ENCODE results near the gene HARS2. TPM values are rescaled to one million over a fixed set of nuclear protein-coding genes. Genes with fewer than 3 reads are reported as not detected.

Gene HARS2
- total RNA-seq, 2 experiments from 2014 or later: 26.1 TPM

DNA sequence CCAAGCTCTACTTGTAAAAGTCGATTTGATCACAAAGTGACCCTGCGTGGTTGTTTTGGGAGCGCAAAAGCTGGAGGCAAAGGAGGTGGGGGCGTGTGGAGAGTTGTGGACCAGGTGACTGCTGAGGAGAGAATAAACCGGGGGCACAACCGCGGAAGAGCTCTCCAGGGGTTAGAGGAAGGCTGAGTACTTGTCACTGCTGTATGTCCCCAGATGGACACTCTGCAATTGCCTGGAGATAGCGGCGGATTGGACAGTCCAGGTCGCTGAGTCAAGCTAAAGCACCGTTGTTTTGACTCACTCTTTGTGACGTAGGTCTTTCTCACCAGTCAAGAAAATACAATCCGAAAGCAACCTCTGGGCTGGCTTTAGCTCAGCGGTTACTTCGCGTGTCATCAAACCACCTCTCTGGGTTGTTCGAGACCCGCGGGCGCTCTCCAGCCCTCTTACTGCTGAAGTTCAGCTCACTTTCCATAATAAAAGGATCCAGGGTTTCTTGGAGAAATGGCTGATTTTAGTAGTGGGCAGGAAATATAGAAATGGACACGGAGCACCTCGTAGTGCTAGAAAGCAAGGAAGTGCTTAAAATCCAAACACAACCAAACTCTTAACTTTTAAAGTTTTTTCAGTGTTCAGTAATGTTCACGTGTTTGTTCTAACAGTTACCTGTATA, 34.7 kb downstream of the HARS2 start:
- TF ChIP-seq, protein P1, sequence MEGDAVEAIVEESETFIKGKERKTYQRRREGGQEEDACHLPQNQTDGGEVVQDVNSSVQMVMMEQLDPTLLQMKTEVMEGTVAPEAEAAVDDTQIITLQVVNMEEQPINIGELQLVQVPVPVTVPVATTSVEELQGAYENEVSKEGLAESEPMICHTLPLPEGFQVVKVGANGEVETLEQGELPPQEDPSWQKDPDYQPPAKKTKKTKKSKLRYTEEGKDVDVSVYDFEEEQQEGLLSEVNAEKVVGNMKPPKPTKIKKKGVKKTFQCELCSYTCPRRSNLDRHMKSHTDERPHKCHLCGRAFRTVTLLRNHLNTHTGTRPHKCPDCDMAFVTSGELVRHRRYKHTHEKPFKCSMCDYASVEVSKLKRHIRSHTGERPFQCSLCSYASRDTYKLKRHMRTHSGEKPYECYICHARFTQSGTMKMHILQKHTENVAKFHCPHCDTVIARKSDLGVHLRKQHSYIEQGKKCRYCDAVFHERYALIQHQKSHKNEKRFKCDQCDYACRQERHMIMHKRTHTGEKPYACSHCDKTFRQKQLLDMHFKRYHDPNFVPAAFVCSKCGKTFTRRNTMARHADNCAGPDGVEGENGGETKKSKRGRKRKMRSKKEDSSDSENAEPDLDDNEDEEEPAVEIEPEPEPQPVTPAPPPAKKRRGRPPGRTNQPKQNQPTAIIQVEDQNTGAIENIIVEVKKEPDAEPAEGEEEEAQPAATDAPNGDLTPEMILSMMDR (IDR thresholded peaks at IDR 0.05): no peak
- intact Hi-C loops (cut with micrococcal nuclease): no loop called here
- Mint-ChIP-seq H3K4me1 (ENCODE audit: low read depth) (peaks cover 10% of the 10 kb centered on the region), H3K9me3 (no peaks in the 10 kb centered on the region), H3K4me3 (peak overlapping the region; percentile 83), H3K27me3 (peaks cover 14% of the 10 kb centered on the region), H3K36me3 (ENCODE audit: low read depth) (peaks cover 3% of the 10 kb centered on the region), H3K27ac (peak overlapping the region; percentile 82)
- DNase-seq: peak; percentile 90
- peak; percentile 97 for ATAC-seq
- ChIA-PET POLR2A (interaction anchor here (0.7 to 2.1 kb wide), 4 partner anchors 11 to 595 kb away, joined by 3 to 13 read pairs (median 4); partner anchors contain the start of genes HARS1, HARS2 and TAF7), CTCF (interaction anchor here (0.6 to 1.6 kb wide), 6 partner anchors 15 to 1121 kb away, joined by 3 to 10 read pairs (median 3); no protein-coding TSS in a partner anchor)

- intact Hi-C loops (cut with micrococcal nuclease): no loop called here
- TF ChIP-seq, protein P1 (IDR thresholded peaks at IDR 0.05): no peak
- DNase-seq: no peak
- Mint-ChIP-seq H3K27me3 (peaks cover 31% of the 10 kb centered on the region), H3K4me3 (no peak overlapping the region), H3K27ac (no peak overlapping the region), H3K36me3 (ENCODE audit: low read depth) (no peaks in the 10 kb centered on the region), H3K9me3 (no peaks in the 10 kb centered on the region), H3K4me1 (ENCODE audit: low read depth) (no peaks in the 10 kb centered on the region)
- CTCF ChIA-PET: no interaction called here
- no peak for ATAC-seq
- POLR2A ChIA-PET: no interaction called here
These were observed 41.8 kb downstream of the HARS2 start for GRCh38 chr5:140733098-140733497.

- peaks cover 30% of the 10 kb centered on the region for H3K27me3 Mint-ChIP-seq
- DNase-seq (no peak), ATAC-seq (no peak)
- no peaks in the 10 kb centered on the region for H3K36me3 Mint-ChIP-seq (ENCODE audit: low read depth)
- no peaks in the 10 kb centered on the region for H3K9me3 Mint-ChIP-seq
- H3K4me1 Mint-ChIP-seq (ENCODE audit: low read depth): no peaks in the 10 kb centered on the region
- H3K4me3 Mint-ChIP-seq: no peak overlapping the region
- TF ChIP-seq, protein P1 (IDR thresholded peaks at IDR 0.05): no peak
- CTCF ChIA-PET: no interaction called here
- H3K27ac Mint-ChIP-seq: no peak overlapping the region
- POLR2A ChIA-PET: no interaction called here
- intact Hi-C loops (cut with micrococcal nuclease): no loop called here
These were observed 43.1 kb downstream of the HARS2 start for GRCh38 chr5:140734354-140734753.

DNA sequence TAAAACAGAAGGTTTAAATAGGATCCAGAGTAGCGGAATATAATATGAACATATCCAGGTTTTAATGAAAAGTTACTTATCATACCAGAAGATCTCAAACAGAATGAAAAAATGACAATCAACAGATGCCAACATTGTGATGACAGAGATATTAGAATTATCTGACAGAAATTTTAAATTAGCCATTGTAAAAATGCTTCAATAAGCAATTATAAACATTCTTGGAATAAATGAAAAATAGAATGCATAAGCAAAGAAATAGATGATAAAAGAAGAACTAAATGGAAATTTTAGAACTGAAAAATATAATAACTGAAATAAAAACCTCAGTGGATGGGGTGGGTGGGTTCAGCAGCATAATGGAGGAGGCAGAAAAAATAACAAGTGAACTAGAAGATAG, 46.2 kb downstream of the HARS2 start:
- Mint-ChIP-seq H3K9me3 (peaks cover 7% of the 10 kb centered on the region), H3K4me3 (no peak overlapping the region), H3K4me1 (ENCODE audit: low read depth) (no peaks in the 10 kb centered on the region), H3K36me3 (ENCODE audit: low read depth) (no peaks in the 10 kb centered on the region), H3K27ac (no peak overlapping the region), H3K27me3 (peaks cover 29% of the 10 kb centered on the region)
- TF ChIP-seq, protein P1 (IDR thresholded peaks at IDR 0.05): no peak
- no peak for DNase-seq
- no peak for ATAC-seq
- POLR2A ChIA-PET: no interaction called here
- intact Hi-C loops (cut with micrococcal nuclease): no loop called here
- CTCF ChIA-PET: no interaction called here

DNA sequence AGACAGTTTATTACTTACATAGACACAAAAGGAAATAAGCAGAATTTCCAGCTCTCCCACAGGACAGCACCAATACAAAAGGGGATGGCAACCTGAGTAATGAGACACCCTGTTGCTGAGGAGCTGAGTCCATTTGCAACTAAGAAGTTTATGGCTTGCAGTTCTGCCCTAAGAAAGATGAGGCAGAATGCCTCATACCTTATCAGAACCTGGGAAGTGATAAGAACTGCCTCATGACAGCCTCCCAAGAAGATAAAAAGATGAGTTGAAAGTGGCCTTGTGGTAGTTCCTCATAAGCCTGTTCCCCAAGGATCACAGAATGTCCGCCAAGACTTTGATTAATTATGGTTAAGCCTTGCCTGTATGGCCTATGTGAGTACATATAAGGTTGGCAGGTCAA, 50.7 kb downstream of the HARS2 start:
- TF ChIP-seq, protein P1 (IDR thresholded peaks at IDR 0.05): no peak
- Mint-ChIP-seq H3K4me3 (no peak overlapping the region), H3K4me1 (ENCODE audit: low read depth) (no peaks in the 10 kb centered on the region), H3K27me3 (peaks cover 7% of the 10 kb centered on the region), H3K36me3 (ENCODE audit: low read depth) (no peaks in the 10 kb centered on the region), H3K27ac (no peak overlapping the region), H3K9me3 (peaks cover 12% of the 10 kb centered on the region)
- ChIA-PET CTCF (no interaction called here), POLR2A (no interaction called here)
- intact Hi-C loops (cut with micrococcal nuclease): no loop called here
- no peak for DNase-seq
- no peak for ATAC-seq

Small RNA genes lying within 50 kb of the gene (microRNA-seq; reads per million reads assigned to microRNA genes)
- not detected for gene MIR3655 (ENCODE audit: borderline microRNAs expressed, borderline replicate concordance)

Other genes with a start within 250 kb of the HARS2 start
- gene EIF4EBP3, start 143.8 kb upstream of the HARS2 start, total RNA-seq: 10 to 100 TPM; 19.6 to 20.3 TPM
- gene SRA1, start 134.0 kb upstream of the HARS2 start, total RNA-seq: 10 to 100 TPM; 47.8 to 49.5 TPM
- 10 to 100 TPM; 24.9 TPM for gene APBB3, start 126.9 kb upstream of the HARS2 start, total RNA-seq
- 10 to 100 TPM; 72.9 to 73.6 TPM for gene SLC35A4, start 126.6 kb upstream of the HARS2 start, total RNA-seq
- under 1 TPM; 0.36 to 0.41 TPM for gene CD14, start 58.3 kb upstream of the HARS2 start, total RNA-seq
- 10 to 100 TPM; 31.7 to 33.2 TPM for gene TMCO6, start 52.0 kb upstream of the HARS2 start, total RNA-seq
- 10 to 100 TPM; 63.1 to 64.5 TPM for gene NDUFA2, start 43.8 kb upstream of the HARS2 start, total RNA-seq
- gene IK, start 43.6 kb upstream of the HARS2 start, total RNA-seq: 10 to 100 TPM; 84.3 to 84.5 TPM
- gene WDR55, start 26.6 kb upstream of the HARS2 start, total RNA-seq: 10 to 100 TPM; 30.1 to 31.8 TPM
- gene DND1, start 17.9 kb upstream of the HARS2 start, total RNA-seq: 1 to 10 TPM; 2.9 to 3.2 TPM
- 10 to 100 TPM; 84.5 to 84.9 TPM for gene HARS1, start 85 bp upstream of the HARS2 start, total RNA-seq
- 10 to 100 TPM; 47.6 to 50.1 TPM for gene ZMAT2, start 9.0 kb downstream of the HARS2 start, total RNA-seq
- not detected for gene PCDHA1, start 94.7 kb downstream of the HARS2 start, total RNA-seq
- not detected for gene PCDHA2, start 103.4 kb downstream of the HARS2 start, total RNA-seq
- not detected for gene PCDHA3, start 109.6 kb downstream of the HARS2 start, total RNA-seq
- not detected for gene PCDHA4, start 115.6 kb downstream of the HARS2 start, total RNA-seq
- gene PCDHA5, start 130.2 kb downstream of the HARS2 start, total RNA-seq: not detected
- gene PCDHA6, start 136.5 kb downstream of the HARS2 start, total RNA-seq: not detected
- not detected for gene PCDHA7, start 142.8 kb downstream of the HARS2 start, total RNA-seq
- not detected for gene PCDHA8, start 149.7 kb downstream of the HARS2 start, total RNA-seq
- gene PCDHA9, start 156.9 kb downstream of the HARS2 start, total RNA-seq: not detected
- not detected for gene PCDHA10, start 164.4 kb downstream of the HARS2 start, total RNA-seq
- gene PCDHA11, start 177.5 kb downstream of the HARS2 start, total RNA-seq: not detected
- gene PCDHA12, start 183.9 kb downstream of the HARS2 start, total RNA-seq: not detected
- gene PCDHA13, start 190.7 kb downstream of the HARS2 start, total RNA-seq: not detected
- gene PCDHAC1, start 234.8 kb downstream of the HARS2 start, total RNA-seq: not detected